GM06990 (cell line): ENCODE data around the gene SETD1A.
A peak's percentile ranks its signal among the peaks of the same experiment; 100 is the strongest.

ENCODE experiments used
- DNase-seq: peaks from one replicate; pipeline ENCODE4 v3.0.0-alpha.2; 2011; ENCODE audit not compliant: insufficient read length; ENCODE audit errors: extremely low read depth
- H3K27me3 ChIP-seq: replicated peaks from 2 replicates; pipeline ENCODE4 v1.6.0; 2011; ENCODE audit warnings: low read length; ENCODE audit not compliant: control insufficient read depth, insufficient read depth
- H3K36me3 ChIP-seq: 2 replicates; pipeline ENCODE4 v1.5.1; 2011; ENCODE audit warnings: low read length; ENCODE audit not compliant: control insufficient read depth, insufficient read depth
- H3K4me3 ChIP-seq: replicated peaks from 2 replicates; pipeline ENCODE4 v1.5.1; 2011; ENCODE audit warnings: low read depth, mild to moderate bottlenecking, control low read depth, low read length
- TF ChIP-seq, protein P1 (sequence below): IDR thresholded peaks from 2 replicates; pipeline ENCODE4 v1.5.1; 2011; ENCODE audit warnings: low read length, control low read depth, mild to moderate bottlenecking, inconsistent platforms; ENCODE audit not compliant: insufficient read depth, poor library complexity, severe bottlenecking

The SETD1A gene

DNA sequence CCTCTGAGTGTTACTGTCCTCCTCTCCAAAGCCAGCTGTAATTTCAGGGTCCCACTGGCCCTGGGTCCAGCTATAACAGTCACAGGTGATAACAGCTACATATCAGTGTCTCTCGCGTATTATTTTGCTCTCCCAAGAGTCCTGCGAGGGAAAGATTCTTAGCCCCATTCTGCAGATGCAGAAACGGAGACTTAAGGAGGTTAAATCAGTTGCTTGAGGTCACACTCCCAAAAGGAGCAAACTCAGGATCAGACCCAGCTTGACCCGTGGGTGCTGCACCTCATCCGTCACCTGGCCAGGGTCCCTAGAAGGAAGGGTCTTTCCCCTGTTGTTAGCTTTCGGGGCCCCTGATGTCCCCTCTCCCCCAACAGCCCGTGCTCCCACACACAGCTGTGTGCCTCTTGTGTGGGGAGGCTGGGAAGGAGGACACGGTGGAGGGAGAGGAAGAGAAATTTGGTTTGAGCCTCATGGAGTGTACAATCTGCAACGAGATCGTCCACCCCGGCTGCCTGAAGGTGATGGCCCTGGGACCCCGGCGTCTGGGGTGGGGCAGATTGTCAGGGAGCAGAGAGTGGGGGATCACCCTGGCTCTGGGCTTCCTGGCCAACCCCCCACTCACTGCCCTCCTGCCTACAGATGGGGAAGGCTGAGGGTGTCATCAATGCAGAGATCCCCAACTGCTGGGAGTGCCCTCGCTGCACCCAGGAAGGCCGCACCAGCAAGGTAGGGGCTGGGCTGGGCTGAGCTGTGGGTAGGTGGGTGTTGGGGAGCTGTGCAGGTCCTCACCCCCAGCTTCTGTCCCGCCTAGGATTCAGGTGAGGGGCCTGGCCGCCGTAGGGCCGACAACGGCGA lies 30.4 kb upstream of the SETD1A start:
- Histone ChIP-seq H3K27me3 (no peaks in the 10 kb centered on the region), H3K4me3 (no peak overlapping the region), H3K36me3 (peaks cover 18% of the 10 kb centered on the region)
- TF ChIP-seq, protein P1, sequence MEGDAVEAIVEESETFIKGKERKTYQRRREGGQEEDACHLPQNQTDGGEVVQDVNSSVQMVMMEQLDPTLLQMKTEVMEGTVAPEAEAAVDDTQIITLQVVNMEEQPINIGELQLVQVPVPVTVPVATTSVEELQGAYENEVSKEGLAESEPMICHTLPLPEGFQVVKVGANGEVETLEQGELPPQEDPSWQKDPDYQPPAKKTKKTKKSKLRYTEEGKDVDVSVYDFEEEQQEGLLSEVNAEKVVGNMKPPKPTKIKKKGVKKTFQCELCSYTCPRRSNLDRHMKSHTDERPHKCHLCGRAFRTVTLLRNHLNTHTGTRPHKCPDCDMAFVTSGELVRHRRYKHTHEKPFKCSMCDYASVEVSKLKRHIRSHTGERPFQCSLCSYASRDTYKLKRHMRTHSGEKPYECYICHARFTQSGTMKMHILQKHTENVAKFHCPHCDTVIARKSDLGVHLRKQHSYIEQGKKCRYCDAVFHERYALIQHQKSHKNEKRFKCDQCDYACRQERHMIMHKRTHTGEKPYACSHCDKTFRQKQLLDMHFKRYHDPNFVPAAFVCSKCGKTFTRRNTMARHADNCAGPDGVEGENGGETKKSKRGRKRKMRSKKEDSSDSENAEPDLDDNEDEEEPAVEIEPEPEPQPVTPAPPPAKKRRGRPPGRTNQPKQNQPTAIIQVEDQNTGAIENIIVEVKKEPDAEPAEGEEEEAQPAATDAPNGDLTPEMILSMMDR: no peak
- no peak for DNase-seq

DNA sequence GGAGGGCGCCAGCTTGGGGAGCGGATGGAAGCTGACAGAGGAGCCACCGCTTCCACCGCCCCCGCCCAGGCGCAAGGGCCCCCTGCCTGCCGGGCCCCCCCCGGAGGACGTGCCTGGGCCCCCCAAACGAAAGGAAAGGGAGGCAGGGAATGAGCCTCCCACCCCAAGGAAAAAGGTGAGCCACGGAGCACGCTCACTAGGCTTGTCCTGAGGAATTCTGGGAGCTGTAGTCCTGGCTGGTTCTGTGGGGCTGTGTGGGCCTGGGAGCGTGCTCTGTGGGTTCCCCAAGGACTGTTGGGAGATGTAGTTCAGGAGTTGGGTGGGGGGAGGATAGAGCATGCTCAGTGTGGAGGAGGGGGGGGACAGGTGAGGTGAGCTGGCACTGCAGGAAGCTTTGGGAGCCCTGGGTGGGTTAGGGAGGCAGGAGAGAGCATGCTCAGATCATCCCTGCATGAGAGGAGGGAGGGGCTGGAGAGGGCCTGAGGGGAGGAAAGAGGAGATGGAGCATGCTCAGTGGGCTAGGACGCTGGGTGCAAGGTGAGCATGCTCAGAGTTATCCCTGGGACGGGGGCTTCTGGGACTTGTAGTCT lies 29.7 kb upstream of the SETD1A start:
- Histone ChIP-seq H3K36me3 (peaks cover 20% of the 10 kb centered on the region), H3K4me3 (no peak overlapping the region), H3K27me3 (no peaks in the 10 kb centered on the region)
- TF ChIP-seq, protein P1: no peak
- DNase-seq: peak; percentile 60

DNA sequence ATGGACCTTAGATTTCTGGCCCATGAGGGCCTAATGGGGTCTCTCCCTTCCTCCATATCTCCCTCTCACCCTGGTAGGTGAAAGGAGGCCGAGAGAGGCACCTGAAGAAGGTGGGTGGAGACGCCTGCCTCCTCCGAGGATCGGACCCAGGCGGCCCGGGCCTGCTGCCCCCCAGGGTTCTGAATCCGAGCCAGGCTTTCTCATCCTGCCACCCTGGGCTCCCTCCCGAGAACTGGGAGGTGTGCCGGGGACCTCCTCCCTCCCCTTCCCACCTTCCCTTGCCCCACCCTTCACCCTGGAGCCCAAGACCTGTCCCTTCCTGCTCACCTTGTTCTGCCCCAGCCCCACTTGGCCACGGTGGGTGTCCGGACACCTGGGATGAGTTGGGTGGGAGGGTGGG lies 29.2 kb upstream of the SETD1A start:
- Histone ChIP-seq H3K27me3 (no peaks in the 10 kb centered on the region), H3K36me3 (peaks cover 20% of the 10 kb centered on the region), H3K4me3 (no peak overlapping the region)
- no peak for DNase-seq
- TF ChIP-seq, protein P1: no peak

DNA sequence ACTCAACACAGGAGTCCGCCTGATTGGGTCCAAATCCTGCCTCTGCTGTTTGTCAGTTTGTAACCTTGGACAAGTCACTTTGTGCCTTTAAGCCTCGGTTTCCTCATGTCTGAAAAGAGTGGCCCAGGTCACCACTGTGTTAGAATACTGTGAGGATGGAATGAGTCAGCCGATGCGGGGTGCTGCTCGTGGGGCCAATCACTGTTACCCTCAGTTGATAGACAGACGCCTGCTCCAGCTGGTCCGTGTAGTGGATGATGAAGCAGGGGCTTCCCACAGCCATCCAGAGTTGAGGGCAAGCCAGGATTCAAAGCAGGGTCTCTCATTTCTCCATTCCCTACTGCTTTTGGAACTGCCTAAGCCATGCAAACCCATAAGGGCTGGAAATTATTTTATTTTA lies 28.4 kb upstream of the SETD1A start:
- no peak for DNase-seq
- TF ChIP-seq, protein P1: no peak
- no peaks in the 10 kb centered on the region for H3K27me3 ChIP-seq
- H3K4me3 ChIP-seq: no peak overlapping the region
- H3K36me3 ChIP-seq: peaks cover 20% of the 10 kb centered on the region

DNA sequence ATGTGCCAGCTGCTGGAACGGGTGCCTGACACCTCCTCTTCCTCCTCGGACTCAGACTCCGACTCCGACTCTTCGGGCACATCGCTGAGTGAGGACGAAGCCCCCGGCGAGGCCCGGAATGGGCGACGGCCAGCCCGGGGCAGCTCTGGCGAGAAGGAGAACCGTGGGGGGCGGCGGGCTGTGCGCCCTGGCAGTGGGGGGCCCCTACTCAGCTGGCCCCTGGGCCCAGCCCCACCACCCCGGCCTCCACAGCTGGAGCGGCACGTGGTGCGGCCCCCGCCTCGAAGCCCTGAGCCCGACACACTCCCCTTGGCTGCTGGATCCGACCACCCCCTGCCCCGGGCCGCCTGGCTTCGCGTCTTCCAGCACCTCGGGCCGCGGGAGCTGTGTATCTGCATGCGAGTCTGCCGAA lies 27.4 kb upstream of the SETD1A start:
- no peak for DNase-seq
- TF ChIP-seq, protein P1: no peak
- peaks cover 22% of the 10 kb centered on the region for H3K36me3 ChIP-seq
- H3K4me3 ChIP-seq: no peak overlapping the region
- no peaks in the 10 kb centered on the region for H3K27me3 ChIP-seq
